Sigmoid colon (tissue), 4 donors: ENCODE measurements around the gene MRPL51.

Experiments used
- CTCF ChIP-seq, 4 experiments: fragments of 450-650 bp in 3 of 4; fragments of 200-600 bp in 1 of 4; IDR thresholded peaks; one replicate each; pipeline ENCODE4 v1.5.1; 2016 to 2019; ENCODE audit warnings: antibody characterized with exemption in 4 of 4, mild to moderate bottlenecking in 3 of 4, moderate library complexity in 2 of 4
- EP300 ChIP-seq, 4 donors: sonication (generic); formaldehyde crosslinking; IDR thresholded peaks; one replicate each; pipeline ENCODE4 v1.6.1; 2017; ENCODE audit warnings: antibody characterized with exemption in 4 of 4
- POLR2A ChIP-seq, 2 donors: fragments of 450-650 bp; IDR thresholded peaks; one replicate each; pipeline ENCODE4 v1.6.1; 2016; ENCODE audit warnings: antibody characterized with exemption in 2 of 2, mild to moderate bottlenecking in 2 of 2, moderate library complexity in 2 of 2
- POLR2AphosphoS5 ChIP-seq, 4 donors: sonication (generic); formaldehyde crosslinking; IDR thresholded peaks; one replicate each; pipeline ENCODE4 v1.6.1; 2017; ENCODE audit warnings: antibody characterized with exemption in 4 of 4

GRCh38 chr12:6469609-6470374 lies 23.3 kb downstream of the MRPL51 start:
- TF ChIP-seq POLR2AphosphoS5 (IDR thresholded peaks at IDR 0.05) (no peak), CTCF (IDR thresholded peaks at IDR 0.05) (no peak), POLR2A (IDR thresholded peaks at IDR 0.05) (no peak), EP300 (IDR thresholded peaks at IDR 0.05) (no peak)
